ENCODE results near the gene TAF8.

TAF8 gene

GRCh38 chr6:42100029-42100901, 49.9 kb downstream of the TAF8 start:
- no peak for FAIRE-seq

GRCh38 chr6:42101186-42101657, 50.9 kb downstream of the TAF8 start:
- FAIRE-seq = no peak

- FAIRE-seq = no peak
Observed at GRCh38 chr6:42103216-42103615, 52.9 kb downstream of the TAF8 start.

DNA sequence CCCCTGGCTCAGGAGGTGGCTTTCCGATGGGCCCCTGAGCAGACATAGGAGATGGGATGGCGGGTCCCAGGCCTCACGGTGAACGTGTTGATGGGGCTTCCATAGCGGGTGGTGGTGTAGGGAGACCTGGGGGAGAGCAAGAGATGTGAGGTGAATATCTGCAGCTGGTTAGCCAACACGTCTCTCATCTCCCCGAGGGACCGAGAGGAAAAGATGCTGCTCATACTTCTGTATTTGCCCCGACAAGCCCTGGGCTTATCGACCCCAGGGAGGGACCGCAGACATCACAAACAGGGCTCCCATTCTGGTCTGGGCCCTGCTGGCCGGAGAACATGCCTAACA, 53.4 kb downstream of the TAF8 start:
- FAIRE-seq = no peak

GRCh38 chr6:42104095-42104803, 53.9 kb downstream of the TAF8 start:
- FAIRE-seq = no peak

- FAIRE-seq = no peak
Observed at GRCh38 chr6:42104804-42105125, 54.4 kb downstream of the TAF8 start.

GRCh38 chr6:42105156-42105648, 54.9 kb downstream of the TAF8 start:
- FAIRE-seq = no peak

DNA sequence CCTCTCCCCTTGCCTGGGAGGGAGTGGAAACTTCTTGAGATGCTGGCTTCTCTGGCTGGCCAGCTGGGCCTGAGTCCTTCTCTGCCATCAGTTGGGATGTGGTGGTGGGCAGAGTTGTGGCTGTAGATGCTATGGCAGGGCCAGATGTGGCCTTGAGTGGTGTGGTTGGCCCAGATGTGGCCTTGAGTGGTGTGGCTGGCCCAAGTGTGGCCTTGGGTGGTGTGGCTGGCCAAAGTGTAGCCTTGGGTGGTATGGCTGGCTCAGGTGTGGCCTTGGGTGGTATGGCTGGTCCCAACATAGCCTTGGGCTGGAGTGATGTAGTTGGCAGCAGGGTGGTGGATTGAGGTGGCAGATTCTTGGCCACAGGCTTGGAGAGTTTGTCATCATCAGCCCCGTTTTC, 55.4 kb downstream of the TAF8 start:
- no peak for FAIRE-seq

DNA sequence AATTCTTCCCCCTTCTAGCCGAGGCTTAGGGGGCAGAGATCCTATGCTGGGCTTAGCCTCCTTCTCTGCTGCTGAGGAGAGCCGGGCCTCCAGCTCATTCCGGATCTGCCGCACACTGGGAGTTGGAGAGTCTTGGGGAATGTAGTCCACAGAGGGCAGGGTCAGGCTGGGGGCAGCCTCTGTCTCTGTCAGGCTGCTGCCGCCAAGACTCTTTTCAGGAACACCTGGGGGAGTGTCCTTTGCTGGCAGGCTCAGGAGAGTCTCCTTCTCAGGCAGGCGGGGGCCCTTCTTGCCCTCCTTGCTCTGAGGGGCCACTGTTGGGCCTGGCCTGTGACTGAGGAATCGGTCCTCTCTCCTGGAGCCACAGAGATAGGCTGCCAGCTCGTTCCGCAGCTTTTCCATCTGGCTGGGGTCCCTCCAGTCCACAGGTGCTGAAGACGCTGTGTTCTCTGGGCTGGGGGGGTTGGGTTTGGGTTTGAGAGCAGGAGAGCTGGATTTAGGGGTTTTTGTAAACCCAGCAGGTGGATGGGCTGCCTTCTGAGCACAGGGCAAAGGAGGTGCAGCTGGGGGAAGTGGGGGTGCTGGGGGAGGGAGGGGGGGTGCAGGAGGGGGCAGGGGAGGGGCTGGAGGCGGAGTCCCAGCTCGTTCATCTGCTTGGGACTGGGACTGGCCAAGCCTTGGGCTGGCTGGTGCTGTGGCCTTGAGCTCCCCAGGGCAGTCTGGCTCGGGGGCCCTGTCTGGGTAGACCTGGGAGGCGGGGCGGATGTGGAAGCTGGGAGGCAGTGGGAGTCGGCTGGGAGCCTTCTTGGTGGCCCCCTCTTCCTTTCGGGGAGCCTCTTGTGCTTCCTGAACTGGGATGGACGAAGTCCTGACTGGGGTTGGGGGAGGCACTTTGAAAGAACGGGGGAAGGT, 56.0 kb downstream of the TAF8 start:
- no peak for FAIRE-seq

DNA sequence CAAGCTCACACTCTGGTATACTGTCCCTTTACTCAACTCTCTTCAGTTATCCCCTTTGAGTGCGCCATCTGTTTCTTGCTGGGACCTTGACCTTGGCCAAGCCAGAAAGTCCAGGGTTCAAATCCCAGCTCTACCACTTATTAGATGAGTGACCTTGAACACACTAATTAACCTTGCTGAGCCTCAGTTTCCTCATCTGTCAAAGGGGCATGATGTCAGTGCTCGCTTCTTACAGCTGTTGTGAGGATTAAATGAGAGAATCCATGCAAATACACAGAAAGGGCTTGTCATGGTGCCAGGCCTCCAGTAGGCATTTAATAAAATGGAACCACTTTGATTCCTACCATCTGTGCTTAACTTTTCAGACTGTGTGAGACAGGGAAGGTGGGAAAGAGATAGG, 57.7 kb downstream of the TAF8 start:
- no peak for FAIRE-seq

- FAIRE-seq = no peak
Observed at GRCh38 chr6:42110683-42111082, 60.4 kb downstream of the TAF8 start.

GRCh38 chr6:42112351-42112750, 62.0 kb downstream of the TAF8 start:
- FAIRE-seq = no peak

- FAIRE-seq = no peak
Observed at GRCh38 chr6:42113936-42114636, 63.8 kb downstream of the TAF8 start.

DNA sequence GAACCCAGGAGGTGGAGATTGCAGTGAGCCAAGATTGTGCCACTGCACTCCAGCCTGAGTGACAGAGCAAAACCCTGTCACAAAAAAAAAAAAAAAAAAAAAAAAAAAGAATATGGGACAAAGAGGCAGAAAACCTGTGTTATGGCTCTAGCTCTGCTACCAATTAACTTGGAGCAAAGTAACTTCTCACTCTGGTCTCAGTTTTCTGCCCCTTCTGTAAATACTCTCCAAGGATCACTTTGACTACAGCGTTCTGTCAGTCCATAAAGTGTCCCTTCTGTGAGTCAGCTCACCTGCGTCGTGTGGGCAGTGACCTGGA, 67.5 kb downstream of the TAF8 start:
- FAIRE-seq = no peak

GRCh38 chr6:42118162-42119001, 68.1 kb downstream of the TAF8 start:
- no peak for FAIRE-seq

GRCh38 chr6:42120895-42121865, 70.9 kb downstream of the TAF8 start:
- no peak for FAIRE-seq

- FAIRE-seq = no peak
Observed at GRCh38 chr6:42123379-42124103, 73.2 kb downstream of the TAF8 start.

DNA sequence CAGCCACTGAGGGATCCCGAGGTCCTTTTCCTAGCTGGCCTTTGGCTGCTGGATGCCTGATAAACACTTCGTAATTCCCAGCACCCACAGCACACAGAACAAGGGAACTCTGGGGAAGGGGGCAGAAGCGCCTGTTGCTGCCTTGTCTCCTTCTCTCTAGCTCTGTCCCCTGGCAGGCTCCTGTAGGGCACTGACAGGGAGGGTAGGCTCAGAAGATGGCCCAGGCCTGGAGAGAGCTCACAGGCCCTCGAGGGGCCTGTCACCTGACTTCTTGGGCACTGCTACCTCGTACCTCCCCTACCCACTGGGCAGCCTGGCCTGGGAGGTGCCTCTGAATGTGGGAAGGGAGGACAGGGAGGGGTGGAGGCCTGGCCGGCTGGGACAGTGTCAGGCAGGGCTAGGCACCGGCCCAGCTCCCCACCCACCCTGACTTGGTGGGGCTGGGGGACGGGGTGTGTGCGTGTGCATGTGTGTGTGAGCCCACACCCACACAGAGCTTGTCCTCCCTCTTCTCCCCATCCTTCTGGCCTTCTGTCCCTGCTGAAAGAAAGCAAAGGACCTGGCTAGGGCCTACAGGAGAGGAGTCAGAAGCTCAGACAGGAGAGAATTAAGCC, 74.0 kb downstream of the TAF8 start:
- no peak for FAIRE-seq

GRCh38 chr6:42125231-42125630, 74.9 kb downstream of the TAF8 start:
- FAIRE-seq = no peak
